A549 (cell line): ENCODE results near the gene POLR1D. TPM values are rescaled to one million over a fixed set of nuclear protein-coding genes. Genes with fewer than 3 reads are reported as not detected.
A peak's percentile ranks its signal among the peaks of the same experiment; 100 is the strongest.

Experiments
- ATAC-seq, 2 experiments: fragments of 200-7000 bp in 1 of 2; fragments of >200 bp in 1 of 2; cut with Nextera tagmentation in 1 of 2; cut with Tn5 transposase in 1 of 2; 3 replicates each; pipeline versions ENCODE4 v1.8.0 to v1.9.1; 2018 to 2020; ENCODE audit warnings: mild to moderate bottlenecking in 1 of 2, moderate library complexity in 1 of 2
- CTCF ChIA-PET: fragments of 300-600 bp; sonication (Branson Sonifier 250); formaldehyde crosslinking; extraction: SDS; loops from one replicate; lab custom pipeline; 2021; ENCODE audit warnings: antibody characterized with exemption, inconsistent platforms; lab: Yijun Ruan, JAX
- POLR2A ChIA-PET: fragments of 350-600 bp; formaldehyde crosslinking; extraction: SDS; loops from one replicate; lab custom pipeline; 2021; ENCODE audit warnings: antibody characterized with exemption, inconsistent platforms; lab: Yijun Ruan, JAX
- DNase-seq, 2 experiments: peaks; one replicate each; pipeline versions ENCODE4 v3.0.0 to v3.0.0-alpha.2; 2011 to 2016; ENCODE audit warnings: low read depth in 1 of 2, low spot score in 1 of 2
- FAIRE-seq: peaks from 2 replicates; lab custom pipeline; 2011; peaks lifted over from hg19 to GRCh38; lab: Jason Lieb, UNC
- H3K27ac ChIP-seq, 2 experiments: fragments of >200 bp; sonication (Bioruptor Twin); formaldehyde crosslinking; 3 replicates each; pipeline ENCODE4 v1.5.1; 2016 to 2017
- H3K4me1 ChIP-seq: fragments of >200 bp; sonication (Bioruptor Twin); formaldehyde crosslinking; 3 replicates; pipeline ENCODE4 v1.6.1; 2016
- H3K4me2 ChIP-seq: fragments of >200 bp; sonication (Bioruptor Twin); formaldehyde crosslinking; 3 replicates; pipeline ENCODE4 v1.6.1; 2016
- H3K4me3 ChIP-seq: fragments of >200 bp; sonication (Bioruptor Twin); formaldehyde crosslinking; 3 replicates; pipeline ENCODE4 v1.5.1; 2016
- H3K9me3 ChIP-seq: fragments of >200 bp; sonication (Bioruptor Twin); formaldehyde crosslinking; 3 replicates; pipeline ENCODE4 v1.6.1; 2016
- BHLHE40 ChIP-seq: IDR thresholded peaks from 2 replicates; pipeline ENCODE4 v1.6.1; 2012; ENCODE audit warnings: low read depth, low read length, inconsistent platforms
- CHD4 ChIP-seq: fragments of 200-600 bp; sonication (generic); IDR thresholded peaks from 2 replicates; pipeline ENCODE4 v1.6.1; 2016; ENCODE audit warnings: antibody characterized with exemption, mild to moderate bottlenecking, borderline replicate concordance
- CTCF ChIP-seq: fragments of >200 bp; sonication (Bioruptor Twin); formaldehyde crosslinking; IDR thresholded peaks from 3 replicates; pipeline ENCODE4 v1.5.1; 2016
- E2F6 ChIP-seq: IDR thresholded peaks from 2 replicates; pipeline ENCODE4 v1.6.1; 2012; ENCODE audit warnings: low read depth, borderline replicate concordance
- FOSB ChIP-seq: fragments of 250-450 bp; sonication (Bioruptor Pico); IDR thresholded peaks from 2 replicates; pipeline ENCODE4 v1.5.0; 2020; ENCODE audit warnings: mild to moderate bottlenecking, moderate library complexity
- FOSL2 ChIP-seq, 2 experiments: fragments of 450-650 bp in 1 of 2; fragments of >200 bp in 1 of 2; sonication (Bioruptor Twin) in 1 of 2; formaldehyde crosslinking; IDR thresholded peaks; 2 replicates each; pipeline versions ENCODE4 v1.5.0 to v1.6.1; 2016 to 2020; ENCODE audit warnings: mild to moderate bottlenecking in 1 of 2, moderate library complexity in 1 of 2
- HDAC2 ChIP-seq: fragments of 200-600 bp; sonication (generic); IDR thresholded peaks from 2 replicates; pipeline ENCODE4 v1.6.1; 2016
- HES2 ChIP-seq: fragments of >200 bp; sonication (Bioruptor Twin); formaldehyde crosslinking; IDR thresholded peaks from 2 replicates; pipeline ENCODE4 v1.6.1; 2016
- HMGXB4 ChIP-seq: fragments of 250-450 bp; sonication (Bioruptor Pico); IDR thresholded peaks from 2 replicates; pipeline ENCODE4 v1.5.0; 2021; ENCODE audit warnings: mild to moderate bottlenecking, moderate library complexity, borderline replicate concordance
- HOXB13 ChIP-seq: fragments of 250-450 bp; sonication (Bioruptor Pico); IDR thresholded peaks from 2 replicates; pipeline ENCODE4 v1.5.0; 2020; ENCODE audit warnings: low read depth, mild to moderate bottlenecking, moderate library complexity
- NFE2L2 ChIP-seq: fragments of 150-350 bp; conservative IDR thresholded peaks from 2 replicates; pipeline ENCODE4 v1.6.1; 2014; ENCODE audit warnings: low read length
- NPAS2 ChIP-seq: fragments of 250-450 bp; sonication (Bioruptor Pico); IDR thresholded peaks from 2 replicates; pipeline ENCODE4 v1.8.0; 2022; ENCODE audit warnings: mild to moderate bottlenecking, moderate library complexity, borderline replicate concordance
- PHF8 ChIP-seq: fragments of 200-600 bp; sonication (generic); IDR thresholded peaks from 2 replicates; pipeline ENCODE4 v1.6.1; 2016; ENCODE audit warnings: low read depth, mild to moderate bottlenecking, antibody characterized with exemption, moderate library complexity, borderline replicate concordance
- POLR2AphosphoS2 ChIP-seq: conservative IDR thresholded peaks from 2 replicates; pipeline ENCODE4 v1.6.1; 2012; ENCODE audit warnings: low read length, improper control_type of control experiment, inconsistent platforms
- REST ChIP-seq: fragments of 200-600 bp; sonication (generic); IDR thresholded peaks from 2 replicates; pipeline ENCODE4 v1.6.1; 2016; ENCODE audit warnings: antibody characterized with exemption, mild to moderate bottlenecking, moderate library complexity
- SREBF2 ChIP-seq: fragments of 450-650 bp; IDR thresholded peaks from 2 replicates; pipeline ENCODE4 v1.6.1; 2014; ENCODE audit warnings: mild to moderate bottlenecking, moderate library complexity
- USF2 ChIP-seq: fragments of 450-650 bp; IDR thresholded peaks from 2 replicates; pipeline ENCODE4 v1.6.1; 2014; ENCODE audit warnings: antibody characterized with exemption
- ZC3H11A ChIP-seq: fragments of 450-650 bp; IDR thresholded peaks from 2 replicates; pipeline ENCODE4 v1.6.1; 2014; ENCODE audit warnings: antibody characterized with exemption, mild to moderate bottlenecking
- ZNF302 ChIP-seq: fragments of 250-450 bp; sonication (Bioruptor Pico); IDR thresholded peaks from 2 replicates; pipeline ENCODE4 v1.9.0; 2021; ENCODE audit warnings: inconsistent platforms, mild to moderate bottlenecking, moderate library complexity
- ZSCAN20 ChIP-seq: fragments of 250-450 bp; sonication (Bioruptor Pico); IDR thresholded peaks from 2 replicates; pipeline ENCODE4 v1.8.0; 2022; ENCODE audit warnings: mild to moderate bottlenecking, moderate library complexity
- WGBS: methylation state at CpG from one replicate; pipeline ENCODE4 v1.1.6; 2017; ENCODE audit errors: missing lambda C conversion rate; 5-methylcytosine and 5-hydroxymethylcytosine counted together
- polyA plus RNA-seq, 4 experiments: library from polyadenylated mRNA; depleted of rRNA in 3 of 4; stranded (reverse); fragments of >200 nt; fragmentation: RNase III in 1 of 4; extraction: RNeasy Plus Mini Kit Qiagen cat#74134 plus additional on column Dnase treatment in 1 of 4; gene quantifications; 2 replicates in 3 of 4; 3 replicates in 1 of 4; pipeline ENCODE4 v1.2.3, GENCODE V29; 2011 to 2017

POLR1D gene
- polyA plus RNA-seq, 2 of the 4 experiments (the other 2 are of a cell fraction): 110 to 161 TPM

- no peak for ATAC-seq
- ChIA-PET CTCF (no interaction called here), POLR2A (no interaction called here)
- no peaks in the 10 kb centered on the region for H3K9me3 ChIP-seq
- 91% methylated on average over 1 of the region's 1 CpG for WGBS
- peak overlapping the region; percentile 65; the same call in 2 of the 3 replicates for H3K4me2 ChIP-seq
- DNase-seq: no peak
- no peak for FAIRE-seq
- no peak for TF ChIP-seq BHLHE40
- TF ChIP-seq FOSL2 (IDR thresholded peaks at IDR 0.05): no peak
- no peak for TF ChIP-seq FOSL2 (CRISPR knock-in tag; IDR thresholded peaks at IDR 0.05)
- no peak for TF ChIP-seq E2F6
- TF ChIP-seq ZNF302 (CRISPR knock-in tag): no peak
- TF ChIP-seq CTCF: no peak
- TF ChIP-seq NPAS2 (CRISPR knock-in tag): no peak
- no peak for TF ChIP-seq HES2
- no peak for TF ChIP-seq POLR2AphosphoS2
- no peak overlapping the region for H3K4me3 ChIP-seq
- H3K27ac ChIP-seq: no peak overlapping the region
- H3K4me1 ChIP-seq: peaks cover 16% of the 10 kb centered on the region
Observed at GRCh38 chr13:27600711-27601110, 21.0 kb upstream of the POLR1D start.

GRCh38 chr13:27601208-27601607 is 20.5 kb upstream of the POLR1D start:
- FAIRE-seq (no peak), ATAC-seq (no peak), DNase-seq (no peak)
- CTCF ChIA-PET: interaction anchor here (1.3 kb wide), 1 partner anchor 17 kb away, joined by 3 read pairs; no protein-coding TSS in a partner anchor
- Histone ChIP-seq H3K4me1 (peaks cover 16% of the 10 kb centered on the region), H3K4me2 (no peak overlapping the region), H3K9me3 (no peaks in the 10 kb centered on the region), H3K4me3 (no peak overlapping the region), H3K27ac (no peak overlapping the region)
- no peak for TF ChIP-seq REST
- no peak for TF ChIP-seq SREBF2
- no peak for TF ChIP-seq HDAC2
- POLR2A ChIA-PET: no interaction called here
- 86% methylated on average over 2 of the region's 2 CpGs for WGBS

GRCh38 chr13:27601803-27602202 is 19.9 kb upstream of the POLR1D start:
- Histone ChIP-seq H3K4me2 (no peak overlapping the region), H3K9me3 (no peaks in the 10 kb centered on the region), H3K4me3 (no peak overlapping the region), H3K27ac (no peak overlapping the region), H3K4me1 (peaks cover 21% of the 10 kb centered on the region)
- POLR2A ChIA-PET: no interaction called here
- ATAC-seq (no peak), DNase-seq (no peak), FAIRE-seq (no peak)
- WGBS: 91% methylated on average over 2 of the region's 2 CpGs
- CTCF ChIA-PET: interaction anchor here (0.7 to 1.3 kb wide), 2 partner anchors 17 to 359 kb away, joined by 3 read pairs; no protein-coding TSS in a partner anchor
- TF ChIP-seq FOSB: no peak
- no peak for TF ChIP-seq ZC3H11A
- no peak for TF ChIP-seq NFE2L2
- TF ChIP-seq CHD4: no peak
- TF ChIP-seq HOXB13: no peak
- no peak for TF ChIP-seq PHF8
- no peak for TF ChIP-seq REST
- TF ChIP-seq HMGXB4 (CRISPR knock-in tag): no peak
- TF ChIP-seq ZSCAN20: no peak
- no peak for TF ChIP-seq USF2
